OCI-LY3 (cell line): ENCODE results near the gene RAPGEF1.

Experiments
- H2AFZ ChIP-seq: fragments of 200-600, 300-600 bp; shearing (Covaris generic); 2 replicates; pipeline ENCODE4 v1.6.0; 2014; ENCODE audit warnings: antibody characterized with exemption, low read depth, low read length
- H3K27ac ChIP-seq: fragments of 200-600, 300-600 bp; sonication (generic); 2 replicates; pipeline ENCODE4 v1.5.1; 2014; ENCODE audit warnings: mild to moderate bottlenecking, low read length, moderate library complexity, mixed read lengths
- H3K27me3 ChIP-seq: fragments of 200-600, 300-600 bp; sonication (generic); 2 replicates; pipeline ENCODE4 v1.6.1; 2014; ENCODE audit warnings: low read depth, low read length, mixed read lengths
- H3K36me3 ChIP-seq: fragments of 200-600, 300-600 bp; sonication (generic); replicated peaks from 2 replicates; pipeline ENCODE3; 2014; ENCODE audit warnings: low read depth, low read length, mixed read lengths
- H3K4me1 ChIP-seq: fragments of 300-600, 200-600 bp; sonication (generic); 2 replicates; pipeline ENCODE4 v1.6.1; 2014; ENCODE audit warnings: low read length, mixed read lengths
- H3K4me2 ChIP-seq: fragments of 200-600, 300-600 bp; sonication (generic); 2 replicates; pipeline ENCODE4 v1.6.1; 2014; ENCODE audit warnings: low read length, mixed read lengths
- H3K4me3 ChIP-seq: fragments of 300-600, 200-600 bp; sonication (generic); 2 replicates; pipeline ENCODE4 v1.5.1; 2014; ENCODE audit warnings: antibody characterized with exemption, mild to moderate bottlenecking, low read length, moderate library complexity
- H3K79me2 ChIP-seq: fragments of 300-600, 200-600 bp; shearing (Covaris generic); 2 replicates; pipeline ENCODE4 v1.6.1; 2014; ENCODE audit warnings: mild to moderate bottlenecking, low read length, mixed read lengths
- H3K9ac ChIP-seq: fragments of 300-600, 200-600 bp; shearing (Covaris generic); 2 replicates; pipeline ENCODE4 v1.6.0; 2014; ENCODE audit warnings: mild to moderate bottlenecking, low read length, moderate library complexity
- H3K9me3 ChIP-seq: fragments of 200-600, 300-600 bp; shearing (Covaris generic); 2 replicates; pipeline ENCODE4 v1.6.1; 2014; ENCODE audit warnings: low read length, mixed read lengths; ENCODE audit not compliant: insufficient read depth
- H4K20me1 ChIP-seq: fragments of 200-600, 300-600 bp; sonication (generic); 2 replicates; pipeline ENCODE4 v1.6.1; 2016; ENCODE audit warnings: low read length, mixed read lengths; ENCODE audit not compliant: insufficient read depth
- CTCF ChIP-seq: fragments of 200-600, 300-600 bp; sonication (generic); IDR thresholded peaks from 2 replicates; pipeline ENCODE4 v1.5.1; 2014; ENCODE audit warnings: antibody characterized with exemption, low read length, low read depth
- EZH2phosphoT487 ChIP-seq: fragments of 200-600 bp; shearing (Covaris generic); IDR thresholded peaks from 2 replicates; pipeline ENCODE4 v1.6.1; 2018; ENCODE audit warnings: antibody characterized with exemption, mixed run types, low read depth

Gene RAPGEF1

DNA sequence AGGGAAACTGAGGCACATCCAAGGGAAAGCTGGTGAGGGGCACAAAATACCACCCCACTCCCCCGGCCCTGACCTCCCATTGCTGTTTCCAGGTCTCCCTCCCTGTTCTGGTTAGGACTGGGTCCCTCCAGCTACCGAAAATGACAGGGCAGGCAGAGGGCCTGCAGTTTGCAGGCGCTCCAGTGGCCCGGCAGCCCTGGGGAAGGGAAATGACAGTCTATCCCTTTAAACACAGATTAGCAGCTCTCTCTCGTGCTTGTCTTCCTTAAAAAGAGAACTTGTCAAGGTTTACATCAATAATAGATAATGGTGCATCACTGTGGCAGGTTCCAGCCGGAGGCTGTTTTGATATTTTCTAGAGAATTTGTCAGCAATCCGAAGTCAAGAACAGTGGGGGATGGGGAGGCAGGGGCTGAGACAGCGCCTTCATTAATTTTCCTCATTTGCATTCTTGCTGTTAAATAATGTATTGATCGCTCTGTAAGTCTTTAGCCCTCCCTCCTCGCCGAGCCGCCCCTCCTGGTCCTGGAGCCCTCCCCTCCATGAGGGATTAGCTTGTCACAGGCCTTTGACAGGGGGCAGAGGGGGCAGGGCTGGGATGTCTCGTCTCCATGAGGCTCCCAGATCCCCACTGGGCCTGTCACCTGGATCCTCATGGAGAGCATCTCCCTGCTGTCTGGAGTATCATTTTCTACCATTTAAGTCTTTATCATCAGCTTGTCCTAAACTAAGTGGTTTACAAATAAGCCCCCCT, 45.0 kb upstream of the RAPGEF1 start:
- H4K20me1 ChIP-seq = peaks cover 12% of the 10 kb centered on the region
- peaks cover 57% of the 10 kb centered on the region for H3K27me3 ChIP-seq
- no peaks in the 10 kb centered on the region for H3K36me3 ChIP-seq
- no peak for TF ChIP-seq CTCF
- TF ChIP-seq EZH2phosphoT487 = no peak
- H3K9me3 ChIP-seq = no peaks in the 10 kb centered on the region
- no peak overlapping the region for H3K9ac ChIP-seq
- no peak overlapping the region for H3K27ac ChIP-seq
- no peaks in the 10 kb centered on the region for H3K79me2 ChIP-seq
- no peak overlapping the region for H2AFZ ChIP-seq
- H3K4me3 ChIP-seq = no peak overlapping the region
- no peak overlapping the region for H3K4me2 ChIP-seq
- peaks cover 9% of the 10 kb centered on the region for H3K4me1 ChIP-seq

- no peak overlapping the region for H2AFZ ChIP-seq
- H3K9me3 ChIP-seq = no peaks in the 10 kb centered on the region
- H3K4me3 ChIP-seq = no peak overlapping the region
- H3K79me2 ChIP-seq = no peaks in the 10 kb centered on the region
- no peak overlapping the region for H3K9ac ChIP-seq
- no peaks in the 10 kb centered on the region for H3K36me3 ChIP-seq
- no peak overlapping the region for H3K4me2 ChIP-seq
- peaks cover 56% of the 10 kb centered on the region for H3K27me3 ChIP-seq
- H3K27ac ChIP-seq = no peak overlapping the region
- H3K4me1 ChIP-seq = peaks cover 9% of the 10 kb centered on the region
- no peak for TF ChIP-seq CTCF
- no peak for TF ChIP-seq EZH2phosphoT487
- peaks cover 24% of the 10 kb centered on the region; the same call in 1 of the 2 replicates for H4K20me1 ChIP-seq
Observed at GRCh38 chr9:131781069-131781468, 41.2 kb upstream of the RAPGEF1 start.

- Histone ChIP-seq H3K27ac (no peak overlapping the region), H3K36me3 (no peaks in the 10 kb centered on the region), H3K4me3 (no peak overlapping the region), H3K9me3 (no peaks in the 10 kb centered on the region), H2AFZ (no peak overlapping the region), H3K4me2 (no peak overlapping the region), H3K79me2 (no peaks in the 10 kb centered on the region), H3K4me1 (peaks cover 9% of the 10 kb centered on the region), H3K9ac (no peak overlapping the region), H4K20me1 (peaks cover 43% of the 10 kb centered on the region), H3K27me3 (peaks cover 31% of the 10 kb centered on the region)
- TF ChIP-seq CTCF = no peak
- TF ChIP-seq EZH2phosphoT487 = no peak
Observed at GRCh38 chr9:131776473-131776872, 36.6 kb upstream of the RAPGEF1 start.

- Histone ChIP-seq H3K79me2 (no peaks in the 10 kb centered on the region), H3K4me1 (peaks cover 4% of the 10 kb centered on the region), H3K27ac (no peak overlapping the region), H3K9me3 (no peaks in the 10 kb centered on the region), H3K27me3 (peaks cover 27% of the 10 kb centered on the region), H3K4me3 (no peak overlapping the region), H3K4me2 (no peak overlapping the region), H3K9ac (no peak overlapping the region), H3K36me3 (no peaks in the 10 kb centered on the region), H2AFZ (no peak overlapping the region), H4K20me1 (peaks cover 40% of the 10 kb centered on the region)
- no peak for TF ChIP-seq EZH2phosphoT487
- TF ChIP-seq CTCF = no peak
Observed at GRCh38 chr9:131776036-131776435, 36.2 kb upstream of the RAPGEF1 start.
